ENCODE data around the gene CD109. TPM values are rescaled to one million over a fixed set of nuclear protein-coding genes. Genes with fewer than 3 reads are reported as not detected.

Gene CD109
- total RNA-seq, 2 donors from 2014 or later, result 2.0 TPM

GRCh38 chr6:73870907-73871306 lies 174.9 kb downstream of the CD109 start:
- no peak for DNase-seq
- no peak overlapping the region for H3K27ac ChIP-seq (ENCODE audit: low read depth, low read length)
- H3K36me3 ChIP-seq (ENCODE audit: control insufficient read depth, insufficient read depth, low read length), result no peaks in the 10 kb centered on the region
- Mint-ChIP-seq H3K27ac (no peak overlapping the region), H3K27me3 (ENCODE audit: insufficient read depth) (no peaks in the 10 kb centered on the region), H3K36me3 (ENCODE audit: low read depth) (no peaks in the 10 kb centered on the region), H3K4me1 (no peaks in the 10 kb centered on the region), H3K9me3 (peaks cover 1% of the 10 kb centered on the region), H3K4me3 (no peak overlapping the region)
- H3K27me3 ChIP-seq (ENCODE audit: control insufficient read depth, insufficient read depth, low read length, poor library complexity, severe bottlenecking), result no peaks in the 10 kb centered on the region
- 78 to 100% methylated on average over 2 to 3 of the region's 3 CpGs for WGBS, 2 experiments (ENCODE audit: insufficient coverage in 1 of 2, insufficient read length in 1 of 2)
- no peak for TF ChIP-seq CTCF (conservative IDR thresholded peaks at IDR 0.05)
- H3K4me3 ChIP-seq (ENCODE audit: low read length), result no peak overlapping the region
- no peaks in the 10 kb centered on the region for H3K4me1 ChIP-seq (ENCODE audit: control insufficient read depth, insufficient read depth, low read length)
- no peaks in the 10 kb centered on the region for H3K9me3 ChIP-seq (ENCODE audit: control insufficient read depth, low read length)
- no peak overlapping the region for H3K9ac ChIP-seq (ENCODE audit: extremely low read depth, low read length, poor library complexity, severe bottlenecking)

- no peak overlapping the region for H3K4me3 Mint-ChIP-seq
- H3K9me3 ChIP-seq (ENCODE audit: control insufficient read depth, low read length), result no peaks in the 10 kb centered on the region
- no peaks in the 10 kb centered on the region for H3K27me3 ChIP-seq (ENCODE audit: control insufficient read depth, insufficient read depth, low read length, poor library complexity, severe bottlenecking)
- no peak for TF ChIP-seq CTCF (conservative IDR thresholded peaks at IDR 0.05)
- no peak overlapping the region for H3K4me3 ChIP-seq (ENCODE audit: low read length)
- H3K27ac ChIP-seq (ENCODE audit: low read depth, low read length), result no peak overlapping the region
- no peaks in the 10 kb centered on the region for H3K4me1 Mint-ChIP-seq
- no peak overlapping the region for H3K27ac Mint-ChIP-seq
- H3K36me3 Mint-ChIP-seq (ENCODE audit: low read depth), result no peaks in the 10 kb centered on the region
- no peak for DNase-seq
- H3K9me3 Mint-ChIP-seq, result peaks cover 1% of the 10 kb centered on the region
- H3K4me1 ChIP-seq (ENCODE audit: control insufficient read depth, insufficient read depth, low read length), result no peaks in the 10 kb centered on the region
- no peaks in the 10 kb centered on the region for H3K36me3 ChIP-seq (ENCODE audit: control insufficient read depth, insufficient read depth, low read length)
- no peaks in the 10 kb centered on the region for H3K27me3 Mint-ChIP-seq (ENCODE audit: insufficient read depth)
- no peak overlapping the region for H3K9ac ChIP-seq (ENCODE audit: extremely low read depth, low read length, poor library complexity, severe bottlenecking)
Measured at GRCh38 chr6:73873081-73873480, 177.1 kb downstream of the CD109 start.

Other genes starting within 250 kb of the CD109 start
- 1 to 10 TPM; 2.5 to 3.8 TPM for gene CGAS, start 243.9 kb upstream of the CD109 start, total RNA-seq
- 10 to 100 TPM; 21.5 to 26.7 TPM for gene MTO1, start 234.5 kb upstream of the CD109 start, total RNA-seq
- gene EEF1A1, start 175.2 kb upstream of the CD109 start, total RNA-seq, result over 10,000 TPM in 1 of 2 donors, 1,000 to 10,000 TPM in 1; 8,118 to 11,075 TPM
- gene SLC17A5, start 42.2 kb upstream of the CD109 start, total RNA-seq, result 1 to 10 TPM; 4.4 to 8.3 TPM